Neutrophil (primary cell): ENCODE measurements around the gene CEP164.

ENCODE experiments used
- H3K27ac ChIP-seq: fragments of 200-600 bp; sonication (generic); 2 replicates; pipeline ENCODE4 v1.5.1; 2016; ENCODE audit warnings: mild to moderate bottlenecking, moderate library complexity
- H3K27me3 ChIP-seq: fragments of 200-600 bp; sonication (generic); 2 replicates; pipeline ENCODE4 v1.6.0; 2016; ENCODE audit warnings: mild to moderate bottlenecking
- H3K36me3 ChIP-seq: fragments of 200-600 bp; sonication (generic); 2 replicates; pipeline ENCODE4 v1.5.1; 2017
- H3K4me1 ChIP-seq, 2 experiments: fragments of 200-600 bp in 1 of 2; sonication (generic) in 1 of 2; 1 replicate in 1 of 2; 2 replicates in 1 of 2; pipeline versions ENCODE4 v1.5.1 to v1.6.1; 2013 to 2016; ENCODE audit warnings: low read depth in 1 of 2, low read length in 1 of 2, mild to moderate bottlenecking in 1 of 2, moderate library complexity in 1 of 2; ENCODE audit not compliant: control insufficient read depth in 1 of 2, insufficient read depth in 1 of 2
- H3K4me3 ChIP-seq, 2 experiments: fragments of 200-600 bp in 1 of 2; sonication (generic) in 1 of 2; 1 replicate in 1 of 2; 2 replicates in 1 of 2; pipeline ENCODE4 v1.5.1; 2013 to 2016; ENCODE audit warnings: low read depth in 1 of 2, low read length in 1 of 2, mild to moderate bottlenecking in 1 of 2, moderate library complexity in 1 of 2
- H3K9me3 ChIP-seq: fragments of 200-600 bp; sonication (generic); 2 replicates; pipeline ENCODE4 v1.5.1; 2016
- TF ChIP-seq, protein P1 (sequence below): fragments of 200-600 bp; sonication (generic); IDR thresholded peaks from 2 replicates; pipeline ENCODE4 v1.5.1; 2016; ENCODE audit warnings: antibody characterized with exemption

Gene CEP164

GRCh38 chr11:117442049-117442868 is 114.6 kb downstream of the CEP164 start:
- TF ChIP-seq, protein P1, sequence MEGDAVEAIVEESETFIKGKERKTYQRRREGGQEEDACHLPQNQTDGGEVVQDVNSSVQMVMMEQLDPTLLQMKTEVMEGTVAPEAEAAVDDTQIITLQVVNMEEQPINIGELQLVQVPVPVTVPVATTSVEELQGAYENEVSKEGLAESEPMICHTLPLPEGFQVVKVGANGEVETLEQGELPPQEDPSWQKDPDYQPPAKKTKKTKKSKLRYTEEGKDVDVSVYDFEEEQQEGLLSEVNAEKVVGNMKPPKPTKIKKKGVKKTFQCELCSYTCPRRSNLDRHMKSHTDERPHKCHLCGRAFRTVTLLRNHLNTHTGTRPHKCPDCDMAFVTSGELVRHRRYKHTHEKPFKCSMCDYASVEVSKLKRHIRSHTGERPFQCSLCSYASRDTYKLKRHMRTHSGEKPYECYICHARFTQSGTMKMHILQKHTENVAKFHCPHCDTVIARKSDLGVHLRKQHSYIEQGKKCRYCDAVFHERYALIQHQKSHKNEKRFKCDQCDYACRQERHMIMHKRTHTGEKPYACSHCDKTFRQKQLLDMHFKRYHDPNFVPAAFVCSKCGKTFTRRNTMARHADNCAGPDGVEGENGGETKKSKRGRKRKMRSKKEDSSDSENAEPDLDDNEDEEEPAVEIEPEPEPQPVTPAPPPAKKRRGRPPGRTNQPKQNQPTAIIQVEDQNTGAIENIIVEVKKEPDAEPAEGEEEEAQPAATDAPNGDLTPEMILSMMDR = no peak
- no peak overlapping the region for H3K4me3 ChIP-seq
- H3K27me3 ChIP-seq = peaks cover 41% of the 10 kb centered on the region
- H3K9me3 ChIP-seq = no peaks in the 10 kb centered on the region
- no peaks in the 10 kb centered on the region for H3K36me3 ChIP-seq
- no peak overlapping the region for H3K27ac ChIP-seq
- H3K4me1 ChIP-seq = no peaks in the 10 kb centered on the region

GRCh38 chr11:117442869-117443239 is 115.2 kb downstream of the CEP164 start:
- TF ChIP-seq, protein P1 = no peak
- H3K27ac ChIP-seq = no peak overlapping the region

GRCh38 chr11:117443266-117444186 is 115.9 kb downstream of the CEP164 start:
- TF ChIP-seq, protein P1 = no peak
- Histone ChIP-seq H3K4me1 (no peaks in the 10 kb centered on the region), H3K27me3 (peaks cover 41% of the 10 kb centered on the region), H3K36me3 (no peaks in the 10 kb centered on the region), H3K4me3 (no peak overlapping the region), H3K9me3 (no peaks in the 10 kb centered on the region), H3K27ac (no peak overlapping the region)

More at GRCh38 chr11:117442869-117443239, 115.2 kb downstream of the CEP164 start:
- Histone ChIP-seq H3K4me1 (no peaks in the 10 kb centered on the region), H3K36me3 (no peaks in the 10 kb centered on the region), H3K4me3 (no peak overlapping the region), H3K9me3 (no peaks in the 10 kb centered on the region), H3K27me3 (peaks cover 41% of the 10 kb centered on the region)

DNA sequence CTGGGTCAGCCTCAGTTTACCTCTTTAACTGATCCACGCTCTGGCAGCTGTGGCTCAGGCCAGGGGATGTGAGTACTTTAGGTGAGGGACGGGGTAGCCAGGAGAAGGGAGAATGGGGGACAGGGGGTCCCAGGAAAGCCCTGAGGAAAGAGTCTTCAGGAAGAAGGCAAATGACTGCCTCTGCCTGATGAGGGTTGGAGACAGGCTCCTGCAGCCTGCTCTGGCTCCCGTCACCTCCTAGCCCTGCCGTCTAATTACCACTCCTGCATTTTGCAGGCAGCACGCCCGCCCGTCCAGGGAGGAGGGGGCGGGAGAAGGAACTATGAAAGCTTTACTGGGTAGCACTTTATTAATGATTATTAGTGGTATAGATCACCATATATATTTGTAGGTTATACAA is 116.6 kb downstream of the CEP164 start:
- no peaks in the 10 kb centered on the region for H3K4me1 ChIP-seq
- no peak overlapping the region for H3K4me3 ChIP-seq
- TF ChIP-seq, protein P1 = no peak
- H3K9me3 ChIP-seq = no peaks in the 10 kb centered on the region
- H3K36me3 ChIP-seq = no peaks in the 10 kb centered on the region
- H3K27ac ChIP-seq = no peak overlapping the region
- H3K27me3 ChIP-seq = peaks cover 41% of the 10 kb centered on the region

- H3K9me3 ChIP-seq = no peaks in the 10 kb centered on the region
- H3K4me1 ChIP-seq = no peaks in the 10 kb centered on the region
- TF ChIP-seq, protein P1 = no peak
- peaks cover 41% of the 10 kb centered on the region for H3K27me3 ChIP-seq
- H3K4me3 ChIP-seq = no peak overlapping the region
- no peaks in the 10 kb centered on the region for H3K36me3 ChIP-seq
- no peak overlapping the region for H3K27ac ChIP-seq
Observed at GRCh38 chr11:117444711-117445658, 117.3 kb downstream of the CEP164 start.
